NCI-H226 (cell line): Measurements from ENCODE around the gene SGO2.

Experiments used
- DNase-seq: peaks from one replicate; pipeline ENCODE4 v3.0.0-alpha.2; 2015

SGO2 gene

GRCh38 chr2:200624026-200624425, 98.0 kb downstream of the SGO2 start:
- DNase-seq: no peak

GRCh38 chr2:200624658-200625057, 98.7 kb downstream of the SGO2 start:
- DNase-seq: no peak

- DNase-seq: no peak
Measured at GRCh38 chr2:200625282-200625681, 99.3 kb downstream of the SGO2 start.

- DNase-seq: no peak
Measured at GRCh38 chr2:200625958-200626363, 100.0 kb downstream of the SGO2 start.

- no peak for DNase-seq
Measured at GRCh38 chr2:200627110-200627770, 101.2 kb downstream of the SGO2 start.

GRCh38 chr2:200628461-200628860, 102.5 kb downstream of the SGO2 start:
- DNase-seq: peak; percentile 7

- DNase-seq: no peak
Measured at GRCh38 chr2:200631287-200631686, 105.3 kb downstream of the SGO2 start.
